H1 (cell line): ENCODE measurements around the gene VAMP2. TPM values are rescaled to one million over a fixed set of nuclear protein-coding genes. Genes with fewer than 3 reads are reported as not detected.

Experiments
- ASH2L ChIP-seq: fragments of 200-600, 300-600 bp; sonication (generic); IDR thresholded peaks from one replicate; pipeline ENCODE4 v1.7.1; 2017; ENCODE audit warnings: low read length
- BCL11A ChIP-seq, 2 experiments: IDR thresholded peaks; one replicate each; pipeline ENCODE4 v1.6.1; 2011; ENCODE audit warnings: low read depth in 2 of 2, low read length in 2 of 2, mild to moderate bottlenecking in 2 of 2
- CBX8 ChIP-seq: fragments of 300-800, 300-1000 bp; sonication (generic); IDR thresholded peaks from 2 replicates; pipeline ENCODE4 v1.7.1; 2016; ENCODE audit warnings: low read depth, low read length, borderline replicate concordance
- E2F6 ChIP-seq: IDR thresholded peaks from 2 replicates; pipeline ENCODE4 v1.6.1; 2012; ENCODE audit warnings: inconsistent platforms
- EGR1 ChIP-seq: IDR thresholded peaks from 2 replicates; pipeline ENCODE4 v1.6.1; 2011; ENCODE audit warnings: low read depth, low read length, borderline replicate concordance
- EZH2 ChIP-seq: fragments of 200-600 bp; sonication (generic); IDR thresholded peaks from 2 replicates; pipeline ENCODE4 v1.7.1; 2012; ENCODE audit warnings: low read depth, mild to moderate bottlenecking, moderate library complexity, low read length, inconsistent platforms; ENCODE audit not compliant: severe bottlenecking
- GTF2F1 ChIP-seq: IDR thresholded peaks from 2 replicates; pipeline ENCODE4 v1.6.1; 2012; ENCODE audit warnings: low read depth, low read length, improper control_type of control experiment, borderline replicate concordance
- JUN ChIP-seq: IDR thresholded peaks from 2 replicates; pipeline ENCODE4 v1.6.1; 2011; ENCODE audit warnings: low read depth, mild to moderate bottlenecking, improper control_type of control experiment, low read length
- KDM5A ChIP-seq: fragments of 200-600 bp; IDR thresholded peaks from 2 replicates; pipeline ENCODE4 v1.7.1; 2012; ENCODE audit warnings: mild to moderate bottlenecking, low read length, inconsistent platforms, mixed read lengths
- POLR2A ChIP-seq, 2 experiments: IDR thresholded peaks; 1 replicate in 1 of 2; 2 replicates in 1 of 2; pipeline ENCODE4 v1.6.1; 2011; ENCODE audit warnings: low read depth in 2 of 2, low read length in 2 of 2, mild to moderate bottlenecking in 2 of 2; ENCODE audit errors: control extremely low read depth in 1 of 2
- RAD21 ChIP-seq, 2 experiments: IDR thresholded peaks in 1 of 2; conservative IDR thresholded peaks in 1 of 2; 2 replicates each; pipeline ENCODE4 v1.6.1; 2011; ENCODE audit warnings: low read depth in 2 of 2, low read length in 2 of 2, improper control_type of control experiment in 1 of 2, inconsistent platforms in 1 of 2, mild to moderate bottlenecking in 1 of 2, moderate library complexity in 1 of 2
- SAP30 ChIP-seq: fragments of 300-600 bp; sonication (generic); IDR thresholded peaks from 2 replicates; pipeline ENCODE4 v1.7.1; 2012; ENCODE audit warnings: low read length, moderate library complexity, mild to moderate bottlenecking, inconsistent platforms; ENCODE audit not compliant: insufficient read depth, insufficient replicate concordance
- SUZ12 ChIP-seq: fragments of 200-600 bp; sonication (generic); IDR thresholded peaks from 2 replicates; pipeline ENCODE4 v1.6.1; 2012; ENCODE audit warnings: mild to moderate bottlenecking, inconsistent platforms, low read length, moderate library complexity, mixed read lengths
- TAF1 ChIP-seq: IDR thresholded peaks from 2 replicates; pipeline ENCODE4 v1.6.1; 2011; ENCODE audit warnings: mild to moderate bottlenecking, low read depth, low read length
- polyA plus RNA-seq, 7 experiments: library from polyadenylated mRNA; depleted of rRNA in 3 of 7; stranded (reverse) in 5 of 7; unstranded in 2 of 7; fragments of >200 nt in 5 of 7; fragments of 200-250 nt in 2 of 7; gene quantifications; 1 replicate in 5 of 7; 2 replicates in 1 of 7; 4 replicates in 1 of 7; pipeline versions ENCODE4 v1.2.1 to v1.2.3, GENCODE V29; 2011 to 2013; ENCODE audit warnings: missing spikeins in 2 of 7, mixed read lengths in 2 of 7
- total RNA-seq: library from RNA; stranded (reverse); fragmentation: NEBNext Ultra II Directional; extraction: Animal tissue kit (Norgen Biotek cat#: 25700); gene quantifications from 2 replicates; pipeline ENCODE4 v1.2.1, GENCODE V29; 2021
- TF ChIP-seq, protein P1 (sequence below): IDR thresholded peaks from 2 replicates; pipeline ENCODE4 v1.6.1; 2012; ENCODE audit warnings: inconsistent platforms

Gene VAMP2
- total and polyA plus RNA-seq, 2 of the 8 experiments (the other 6 are each of a cell fraction or from before 2014, with no cell fraction given): 19.3 to 20.5 TPM

GRCh38 chr17:8162997-8163977, 539 bp upstream of the VAMP2 start (continued):
- TF ChIP-seq, protein P1, sequence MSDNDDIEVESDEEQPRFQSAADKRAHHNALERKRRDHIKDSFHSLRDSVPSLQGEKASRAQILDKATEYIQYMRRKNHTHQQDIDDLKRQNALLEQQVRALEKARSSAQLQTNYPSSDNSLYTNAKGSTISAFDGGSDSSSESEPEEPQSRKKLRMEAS: peak; percentile 87
- TF ChIP-seq ASH2L: peak; percentile 33
- TF ChIP-seq RAD21 (IDR thresholded peaks at IDR 0.05 in 1 of 2, conservative IDR thresholded peaks at IDR 0.05 in 1 of 2; ENCODE audit: low read depth in 2 of 2, low read length in 2 of 2): no peak
- no peak for TF ChIP-seq BCL11A (IDR thresholded peaks at IDR 0.05; ENCODE audit: low read depth in 2 of 2, low read length in 2 of 2)
- no peak for TF ChIP-seq SAP30
- TF ChIP-seq GTF2F1: no peak
- TF ChIP-seq E2F6: peak; percentile 82
- TF ChIP-seq EGR1: peak; percentile 40; the same call in 1 of the 2 replicates
- TF ChIP-seq SUZ12: no peak
- no peak for TF ChIP-seq CBX8
- peak; percentile 48 to 59 for TF ChIP-seq POLR2A (IDR thresholded peaks at IDR 0.05; ENCODE audit: control extremely low read depth in 1 of 2, low read depth in 2 of 2, low read length in 2 of 2)
- TF ChIP-seq EZH2: no peak
- no peak for TF ChIP-seq JUN
- TF ChIP-seq KDM5A: no peak
- TF ChIP-seq TAF1: peak; percentile 73
